Measurements from ENCODE around the gene CRTC2. TPM values are rescaled to one million over a fixed set of nuclear protein-coding genes. Genes with fewer than 3 reads are reported as not detected.

CRTC2 gene
- total RNA-seq, 1 experiment from 2014 or later = 33.8 TPM

DNA sequence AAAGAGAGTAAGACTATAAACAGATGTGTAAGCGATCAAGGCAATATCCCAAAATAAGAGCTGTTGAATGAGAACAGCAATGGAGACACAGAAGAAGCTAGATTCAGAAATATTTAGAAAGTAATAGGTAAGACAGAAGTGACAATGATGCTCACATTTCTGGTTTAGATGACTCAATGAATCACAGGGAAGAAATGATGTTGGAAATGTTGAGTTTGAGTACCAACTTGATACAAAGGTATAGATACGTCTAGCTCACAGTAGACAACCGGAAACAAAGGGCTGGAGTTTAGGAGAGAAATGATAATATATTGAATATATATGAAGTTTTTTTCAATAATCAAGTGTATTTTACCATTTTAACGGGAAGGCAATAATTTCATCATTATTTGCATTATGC lies 42.1 kb downstream of the CRTC2 start:
- Histone ChIP-seq H3K27me3 (ENCODE audit: insufficient read depth, low read length) (no peaks in the 10 kb centered on the region), H3K4me3 (replicated peaks in 1 of 2; ENCODE audit: low read depth in 1 of 2, low read length in 2 of 2) (no peak overlapping the region), H3K4me2 (ENCODE audit: low read length) (no peak overlapping the region), H3K9me2 (ENCODE audit: insufficient read depth) (no peaks in the 10 kb centered on the region), H3K36me3 (ENCODE audit: control insufficient read depth in 1 of 2, insufficient read depth in 2 of 2, low read length in 2 of 2) (peaks cover 4% of the 10 kb centered on the region in 2 experiments; a peak in 2 of 4 replicates), H3K4me1 (ENCODE audit: control insufficient read depth in 1 of 2, insufficient read depth in 2 of 2, low read length in 2 of 2) (peaks cover 5 to 12% of the 10 kb centered on the region in 2 experiments; a peak in 3 of 4 replicates), H2AFZ (ENCODE audit: low read depth, low read length, poor library complexity, severe bottlenecking) (no peak overlapping the region), H3K27ac (ENCODE audit: low read depth, low read length) (no peak overlapping the region), H4K20me1 (ENCODE audit: insufficient read depth) (0 out of 2 replicates have a peak, but pooled peaks cover 2% of the 10 kb centered on the region), H3K79me2 (ENCODE audit: insufficient read depth, low read length) (peaks cover 90% of the 10 kb centered on the region), H3K9ac (ENCODE audit: low read length) (no peak overlapping the region), H3K9me3 (ENCODE audit: control insufficient read depth in 1 of 2, insufficient read depth in 1 of 2, low read depth in 1 of 2, low read length in 2 of 2) (no peaks in the 10 kb centered on the region)
- CTCF ChIA-PET = interaction anchor here (0.7 kb wide), 1 partner anchor 102 kb away, joined by 4 read pairs; no protein-coding TSS in a partner anchor
- TF ChIP-seq EGR1 (IDR thresholded peaks at IDR 0.05; ENCODE audit: low read depth) (no peak), SP1 (IDR thresholded peaks at IDR 0.05; ENCODE audit: low read depth) (no peak), JUND (IDR thresholded peaks at IDR 0.05) (no peak), RAD21 (IDR thresholded peaks at IDR 0.05; ENCODE audit: low read depth) (no peak), EZH2phosphoT487 (IDR thresholded peaks at IDR 0.05; ENCODE audit: borderline replicate concordance) (no peak)
- DNase-seq (ENCODE audit: low read depth, low spot score) = no peak
- RAD21 ChIA-PET (ENCODE audit: low non-redundant PET in 1 of 2, low total read pairs in 2 of 2, uncharacterized antibody in 2 of 2, unreplicated experiment in 2 of 2) = no interaction called here
- intact Hi-C loops (cut with micrococcal nuclease) = no loop called here
- POLR2A ChIA-PET = no interaction called here
- ATAC-seq = no peak
- no TSS peak for BruUV-seq (replicated peaks)

DNA sequence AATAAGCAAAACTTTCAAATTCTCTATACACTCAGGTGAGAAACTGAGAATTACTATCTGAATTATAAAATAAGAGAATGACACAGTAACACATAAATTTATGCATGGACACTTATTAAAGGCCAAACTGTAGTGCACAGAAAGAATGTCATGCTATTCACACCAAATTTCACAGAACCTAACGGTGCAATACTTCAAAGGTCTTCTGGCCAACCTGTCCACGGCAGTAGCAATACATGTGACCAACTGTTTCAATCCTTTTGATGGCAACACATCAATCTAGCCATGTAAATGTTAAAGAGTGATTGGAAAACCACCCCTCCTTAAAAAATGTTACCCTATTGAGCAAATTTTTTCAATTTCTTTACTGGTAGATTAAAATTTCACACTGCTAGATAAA lies 46.1 kb downstream of the CRTC2 start:
- ChIA-PET POLR2A (no interaction called here), RAD21 (ENCODE audit: low non-redundant PET in 1 of 2, low total read pairs in 2 of 2, uncharacterized antibody in 2 of 2, unreplicated experiment in 2 of 2) (no interaction called here), CTCF (no interaction called here)
- no peak overlapping the region for H2AFZ ChIP-seq (ENCODE audit: low read depth, low read length, poor library complexity, severe bottlenecking)
- no TSS peak for BruUV-seq (replicated peaks)
- peaks cover 0 to 8% of the 10 kb centered on the region in 2 experiments; a peak in 1 of 4 replicates for H3K36me3 ChIP-seq (ENCODE audit: control insufficient read depth in 1 of 2, insufficient read depth in 2 of 2, low read length in 2 of 2)
- H3K9ac ChIP-seq (ENCODE audit: low read length) = no peak overlapping the region
- no peaks in the 10 kb centered on the region for H3K27me3 ChIP-seq (ENCODE audit: insufficient read depth, low read length)
- H3K4me2 ChIP-seq (ENCODE audit: low read length) = no peak overlapping the region
- ATAC-seq (no peak), DNase-seq (ENCODE audit: low read depth, low spot score) (no peak)
- no peak overlapping the region for H3K4me3 ChIP-seq (replicated peaks in 1 of 2; ENCODE audit: low read depth in 1 of 2, low read length in 2 of 2)
- H3K9me2 ChIP-seq (ENCODE audit: insufficient read depth) = no peaks in the 10 kb centered on the region
- H3K9me3 ChIP-seq (ENCODE audit: control insufficient read depth in 1 of 2, insufficient read depth in 1 of 2, low read depth in 1 of 2, low read length in 2 of 2) = no peaks in the 10 kb centered on the region
- intact Hi-C loops (cut with micrococcal nuclease) = no loop called here
- no peaks in the 10 kb centered on the region for H3K4me1 ChIP-seq (ENCODE audit: control insufficient read depth in 1 of 2, insufficient read depth in 2 of 2, low read length in 2 of 2)
- no peaks in the 10 kb centered on the region for H4K20me1 ChIP-seq (ENCODE audit: insufficient read depth)
- H3K79me2 ChIP-seq (ENCODE audit: insufficient read depth, low read length) = peaks cover 83% of the 10 kb centered on the region
- H3K27ac ChIP-seq (ENCODE audit: low read depth, low read length) = no peak overlapping the region
- TF ChIP-seq CTCF (IDR thresholded peaks at IDR 0.05 in 2 of 3, conservative IDR thresholded peaks at IDR 0.05 in 1 of 3; ENCODE audit: borderline replicate concordance in 1 of 3, insufficient read depth in 1 of 3, low read depth in 2 of 3, low read length in 2 of 3) = no peak
- no peak for TF ChIP-seq SRF (IDR thresholded peaks at IDR 0.05; ENCODE audit: low read depth)
- TF ChIP-seq, protein P1, sequence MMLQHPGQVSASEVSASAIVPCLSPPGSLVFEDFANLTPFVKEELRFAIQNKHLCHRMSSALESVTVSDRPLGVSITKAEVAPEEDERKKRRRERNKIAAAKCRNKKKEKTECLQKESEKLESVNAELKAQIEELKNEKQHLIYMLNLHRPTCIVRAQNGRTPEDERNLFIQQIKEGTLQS (IDR thresholded peaks at IDR 0.05) = no peak
- TF ChIP-seq, protein P2, sequence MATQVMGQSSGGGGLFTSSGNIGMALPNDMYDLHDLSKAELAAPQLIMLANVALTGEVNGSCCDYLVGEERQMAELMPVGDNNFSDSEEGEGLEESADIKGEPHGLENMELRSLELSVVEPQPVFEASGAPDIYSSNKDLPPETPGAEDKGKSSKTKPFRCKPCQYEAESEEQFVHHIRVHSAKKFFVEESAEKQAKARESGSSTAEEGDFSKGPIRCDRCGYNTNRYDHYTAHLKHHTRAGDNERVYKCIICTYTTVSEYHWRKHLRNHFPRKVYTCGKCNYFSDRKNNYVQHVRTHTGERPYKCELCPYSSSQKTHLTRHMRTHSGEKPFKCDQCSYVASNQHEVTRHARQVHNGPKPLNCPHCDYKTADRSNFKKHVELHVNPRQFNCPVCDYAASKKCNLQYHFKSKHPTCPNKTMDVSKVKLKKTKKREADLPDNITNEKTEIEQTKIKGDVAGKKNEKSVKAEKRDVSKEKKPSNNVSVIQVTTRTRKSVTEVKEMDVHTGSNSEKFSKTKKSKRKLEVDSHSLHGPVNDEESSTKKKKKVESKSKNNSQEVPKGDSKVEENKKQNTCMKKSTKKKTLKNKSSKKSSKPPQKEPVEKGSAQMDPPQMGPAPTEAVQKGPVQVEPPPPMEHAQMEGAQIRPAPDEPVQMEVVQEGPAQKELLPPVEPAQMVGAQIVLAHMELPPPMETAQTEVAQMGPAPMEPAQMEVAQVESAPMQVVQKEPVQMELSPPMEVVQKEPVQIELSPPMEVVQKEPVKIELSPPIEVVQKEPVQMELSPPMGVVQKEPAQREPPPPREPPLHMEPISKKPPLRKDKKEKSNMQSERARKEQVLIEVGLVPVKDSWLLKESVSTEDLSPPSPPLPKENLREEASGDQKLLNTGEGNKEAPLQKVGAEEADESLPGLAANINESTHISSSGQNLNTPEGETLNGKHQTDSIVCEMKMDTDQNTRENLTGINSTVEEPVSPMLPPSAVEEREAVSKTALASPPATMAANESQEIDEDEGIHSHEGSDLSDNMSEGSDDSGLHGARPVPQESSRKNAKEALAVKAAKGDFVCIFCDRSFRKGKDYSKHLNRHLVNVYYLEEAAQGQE (IDR thresholded peaks at IDR 0.05; ENCODE audit: low read depth) = no peak
- no peak for TF ChIP-seq CEBPB (IDR thresholded peaks at IDR 0.05; ENCODE audit: low read depth)
- no peak for TF ChIP-seq ZBTB33 (IDR thresholded peaks at IDR 0.05; ENCODE audit: extremely low read depth, insufficient replicate concordance, low read length)
- no peak for TF ChIP-seq TCF7L2 (IDR thresholded peaks at IDR 0.05; ENCODE audit: borderline replicate concordance, extremely low read depth, insufficient read depth, insufficient read length)
- no peak for TF ChIP-seq EZH2 (IDR thresholded peaks at IDR 0.05)
- no peak for TF ChIP-seq JUND (IDR thresholded peaks at IDR 0.05)
